ENCODE results near the gene PLXNA4.

DNA sequence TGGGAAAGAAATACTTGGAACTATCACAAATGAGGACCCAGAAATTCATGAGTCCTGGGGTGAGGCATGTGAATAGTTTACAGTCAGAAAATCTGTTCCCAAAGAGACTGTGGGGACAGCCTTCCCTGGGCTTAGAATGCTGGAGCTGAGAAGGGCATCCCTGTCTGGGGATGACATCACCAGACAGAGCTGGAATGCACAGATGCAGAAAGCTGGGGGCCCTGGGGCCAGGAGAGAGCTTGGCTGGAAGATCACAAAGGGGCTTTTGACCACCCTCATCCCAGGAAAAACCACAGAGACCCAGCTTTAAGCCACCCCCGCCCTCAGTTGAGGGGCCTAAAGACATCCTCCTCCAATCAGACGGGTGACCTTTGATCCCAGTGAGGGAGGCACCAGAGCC is 264.5 kb downstream of the PLXNA4 start:
- no peak for TF ChIP-seq POLR2A (IDR thresholded peaks at IDR 0.05; ENCODE audit: low read length)
- TF ChIP-seq GATA1 (IDR thresholded peaks at IDR 0.05; ENCODE audit: low read depth, low read length) = no peak

All from erythroblast (primary cell).